BLaER1 (cell line): Measurements from ENCODE around the gene HIBADH.

ENCODE experiments used
- H3K27ac ChIP-seq: shearing (Covaris generic); formaldehyde crosslinking; 2 replicates; pipeline ENCODE4 v1.8.1; 2022
- H3K27me3 ChIP-seq: shearing (Covaris generic); formaldehyde crosslinking; 2 replicates; pipeline ENCODE4 v1.8.1; 2022
- H3K36me3 ChIP-seq: shearing (Covaris generic); formaldehyde crosslinking; 2 replicates; pipeline ENCODE4 v1.8.1; 2022
- H3K4me1 ChIP-seq: shearing (Covaris generic); formaldehyde crosslinking; 2 replicates; pipeline ENCODE4 v1.8.1; 2022
- H3K4me2 ChIP-seq: shearing (Covaris generic); formaldehyde crosslinking; 2 replicates; pipeline ENCODE4 v1.8.1; 2022
- H3K4me3 ChIP-seq: shearing (Covaris generic); formaldehyde crosslinking; 2 replicates; pipeline ENCODE4 v1.8.1; 2022
- H3K9ac ChIP-seq: shearing (Covaris generic); formaldehyde crosslinking; 2 replicates; pipeline ENCODE4 v1.8.1; 2022
- H3K9me3 ChIP-seq: shearing (Covaris generic); formaldehyde crosslinking; 2 replicates; pipeline ENCODE4 v1.8.1; 2022
- H4K20me1 ChIP-seq: shearing (Covaris generic); formaldehyde crosslinking; 2 replicates; pipeline ENCODE4 v1.8.1; 2022
- Cebpa-rat ChIP-seq: shearing (Covaris generic); IDR thresholded peaks from 2 replicates; pipeline ENCODE4 v1.8.1; 2022

Gene HIBADH

DNA sequence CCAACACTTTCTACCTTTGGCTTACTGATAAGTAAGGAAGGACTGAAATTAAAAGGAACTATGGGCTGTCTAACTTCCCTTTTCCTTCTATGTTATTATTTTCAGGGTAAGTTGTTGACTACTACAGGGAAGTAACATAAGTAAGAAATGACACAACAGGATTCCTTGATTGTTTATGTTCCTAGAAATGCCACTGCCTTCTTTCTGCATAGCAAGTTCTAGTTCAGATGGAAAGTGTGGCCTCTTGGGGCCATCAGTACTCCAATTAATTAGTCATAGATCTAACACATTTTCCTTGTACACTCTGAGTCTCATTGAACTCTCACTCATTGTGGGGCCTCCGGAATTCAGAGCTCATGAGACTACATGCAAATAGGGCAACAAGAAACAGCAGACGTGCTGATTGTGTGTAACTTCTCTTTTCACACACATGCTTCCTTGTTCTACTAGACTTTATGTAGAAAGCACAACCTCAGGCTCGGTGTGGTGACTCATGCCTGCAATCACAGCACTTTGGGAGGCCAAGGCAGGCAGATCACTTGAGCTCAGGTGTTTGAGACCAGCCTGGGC lies 35.3 kb upstream of the HIBADH start:
- Histone ChIP-seq H3K36me3 (no peaks in the 10 kb centered on the region), H3K27me3 (no peaks in the 10 kb centered on the region), H3K9me3 (no peaks in the 10 kb centered on the region), H3K4me3 (no peak overlapping the region), H3K9ac (no peak overlapping the region), H3K27ac (no peak overlapping the region), H4K20me1 (no peaks in the 10 kb centered on the region), H3K4me1 (no peaks in the 10 kb centered on the region), H3K4me2 (no peak overlapping the region)
- TF ChIP-seq Cebpa-rat: no peak

DNA sequence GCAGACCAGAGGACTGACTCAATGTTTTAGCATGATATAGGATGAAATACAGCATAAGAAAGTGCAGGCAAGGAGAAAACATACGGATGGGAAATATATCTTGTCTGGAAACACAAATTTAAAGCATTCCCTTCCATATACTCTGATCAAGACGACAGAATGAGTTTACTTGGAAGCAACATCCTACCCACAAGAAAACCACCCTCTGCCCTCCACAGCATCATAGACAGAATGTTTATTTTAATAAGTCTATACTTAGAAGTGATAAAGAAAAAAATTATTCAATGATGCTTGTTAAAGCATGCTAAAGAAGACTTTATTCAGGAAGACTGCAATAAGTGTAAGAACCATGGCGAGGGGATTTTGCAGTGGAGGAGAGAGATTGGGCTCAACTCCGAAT lies 32.4 kb upstream of the HIBADH start:
- no peak for TF ChIP-seq Cebpa-rat
- H3K4me3 ChIP-seq: no peak overlapping the region
- H3K27me3 ChIP-seq: no peaks in the 10 kb centered on the region

GRCh38 chr7:27693794-27694193 lies 31.1 kb upstream of the HIBADH start:
- Histone ChIP-seq H3K27me3 (no peaks in the 10 kb centered on the region), H3K27ac (no peak overlapping the region), H4K20me1 (no peaks in the 10 kb centered on the region), H3K4me1 (peaks cover 9% of the 10 kb centered on the region), H3K36me3 (no peaks in the 10 kb centered on the region), H3K4me2 (no peak overlapping the region), H3K9ac (no peak overlapping the region), H3K9me3 (no peaks in the 10 kb centered on the region), H3K4me3 (no peak overlapping the region)
- TF ChIP-seq Cebpa-rat: no peak

More for the DNA sequence above, 32.4 kb upstream of the HIBADH start:
- Histone ChIP-seq H3K4me1 (no peaks in the 10 kb centered on the region), H3K27ac (no peak overlapping the region), H4K20me1 (no peaks in the 10 kb centered on the region), H3K9ac (no peak overlapping the region), H3K9me3 (no peaks in the 10 kb centered on the region), H3K36me3 (no peaks in the 10 kb centered on the region), H3K4me2 (no peak overlapping the region)

- Histone ChIP-seq H3K36me3 (no peaks in the 10 kb centered on the region), H3K4me1 (peaks cover 9% of the 10 kb centered on the region), H3K27me3 (no peaks in the 10 kb centered on the region), H3K9me3 (no peaks in the 10 kb centered on the region), H4K20me1 (no peaks in the 10 kb centered on the region), H3K27ac (no peak overlapping the region), H3K9ac (no peak overlapping the region), H3K4me3 (no peak overlapping the region), H3K4me2 (no peak overlapping the region)
- no peak for TF ChIP-seq Cebpa-rat
Observed at GRCh38 chr7:27690649-27691048, 28.0 kb upstream of the HIBADH start.

- Histone ChIP-seq H3K27ac (no peak overlapping the region), H3K4me2 (0 out of 2 replicates have a peak overlapping the region, but pooled peaks have one; percentile 25)
- TF ChIP-seq Cebpa-rat: no peak
Observed at GRCh38 chr7:27689591-27690164, 27.0 kb upstream of the HIBADH start.

DNA sequence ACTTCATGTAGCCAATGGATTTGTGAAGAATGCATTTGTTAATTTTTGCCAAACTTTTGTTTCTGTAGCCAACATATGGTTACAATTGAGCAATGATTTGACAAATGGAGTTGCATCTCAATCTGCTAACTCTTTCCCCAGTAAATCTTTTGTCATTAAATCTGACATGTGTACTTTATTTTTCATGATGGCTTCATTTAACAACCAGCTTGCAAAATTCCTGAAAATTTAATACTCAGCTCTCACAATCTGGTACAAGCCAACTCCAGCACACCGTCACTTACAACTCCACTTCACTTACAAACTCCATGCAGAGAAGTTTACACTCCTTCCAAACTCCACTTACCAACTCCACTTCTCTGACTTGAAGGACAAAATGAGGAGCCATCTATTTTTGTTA lies 26.5 kb upstream of the HIBADH start:
- TF ChIP-seq Cebpa-rat: no peak
- H3K9me3 ChIP-seq: no peaks in the 10 kb centered on the region
- no peak overlapping the region for H3K4me2 ChIP-seq
- H3K9ac ChIP-seq: no peak overlapping the region
- H3K36me3 ChIP-seq: no peaks in the 10 kb centered on the region
- H4K20me1 ChIP-seq: no peaks in the 10 kb centered on the region
- no peak overlapping the region for H3K4me3 ChIP-seq
- no peaks in the 10 kb centered on the region for H3K27me3 ChIP-seq
- no peak overlapping the region for H3K27ac ChIP-seq
- H3K4me1 ChIP-seq: peaks cover 9% of the 10 kb centered on the region

More at GRCh38 chr7:27689591-27690164, 27.0 kb upstream of the HIBADH start:
- Histone ChIP-seq H4K20me1 (no peaks in the 10 kb centered on the region), H3K36me3 (no peaks in the 10 kb centered on the region), H3K27me3 (no peaks in the 10 kb centered on the region), H3K9ac (no peak overlapping the region), H3K9me3 (no peaks in the 10 kb centered on the region), H3K4me1 (peaks cover 9% of the 10 kb centered on the region), H3K4me3 (no peak overlapping the region)

GRCh38 chr7:27688646-27689045 lies 26.0 kb upstream of the HIBADH start:
- no peak overlapping the region for H3K9ac ChIP-seq
- no peak overlapping the region for H3K27ac ChIP-seq
- H4K20me1 ChIP-seq: no peaks in the 10 kb centered on the region
- H3K4me3 ChIP-seq: no peak overlapping the region
- H3K36me3 ChIP-seq: no peaks in the 10 kb centered on the region
- H3K4me2 ChIP-seq: no peak overlapping the region
- H3K9me3 ChIP-seq: no peaks in the 10 kb centered on the region
- H3K4me1 ChIP-seq: peaks cover 9% of the 10 kb centered on the region
- H3K27me3 ChIP-seq: no peaks in the 10 kb centered on the region
- TF ChIP-seq Cebpa-rat: no peak

- Histone ChIP-seq H3K9me3 (no peaks in the 10 kb centered on the region), H3K4me3 (no peak overlapping the region), H4K20me1 (no peaks in the 10 kb centered on the region), H3K27ac (no peak overlapping the region), H3K36me3 (no peaks in the 10 kb centered on the region), H3K9ac (no peak overlapping the region), H3K27me3 (no peaks in the 10 kb centered on the region), H3K4me1 (peaks cover 9% of the 10 kb centered on the region), H3K4me2 (no peak overlapping the region)
- TF ChIP-seq Cebpa-rat: no peak
Observed at GRCh38 chr7:27688056-27688455, 25.4 kb upstream of the HIBADH start.

GRCh38 chr7:27686315-27686714 lies 23.6 kb upstream of the HIBADH start:
- no peak overlapping the region for H3K27ac ChIP-seq
- H3K27me3 ChIP-seq: no peaks in the 10 kb centered on the region
- no peaks in the 10 kb centered on the region for H3K36me3 ChIP-seq
- H3K4me3 ChIP-seq: no peak overlapping the region
- H3K9ac ChIP-seq: no peak overlapping the region
- no peak for TF ChIP-seq Cebpa-rat
- H3K9me3 ChIP-seq: no peaks in the 10 kb centered on the region
- no peak overlapping the region for H3K4me2 ChIP-seq
- H3K4me1 ChIP-seq: peaks cover 9% of the 10 kb centered on the region
- H4K20me1 ChIP-seq: no peaks in the 10 kb centered on the region

- H3K4me3 ChIP-seq: no peak overlapping the region
- no peak for TF ChIP-seq Cebpa-rat
- no peak overlapping the region for H3K4me2 ChIP-seq
Observed at GRCh38 chr7:27685893-27686292, 23.2 kb upstream of the HIBADH start.

More at GRCh38 chr7:27685893-27686292, 23.2 kb upstream of the HIBADH start:
- H3K27ac ChIP-seq: no peak overlapping the region
- H3K9me3 ChIP-seq: no peaks in the 10 kb centered on the region
- no peak overlapping the region for H3K9ac ChIP-seq
- H3K27me3 ChIP-seq: no peaks in the 10 kb centered on the region
- peaks cover 9% of the 10 kb centered on the region for H3K4me1 ChIP-seq
- H4K20me1 ChIP-seq: no peaks in the 10 kb centered on the region
- no peaks in the 10 kb centered on the region for H3K36me3 ChIP-seq
